ENCODE results near the gene KCNA1. TPM values are rescaled to one million over a fixed set of nuclear protein-coding genes. Genes with fewer than 3 reads are reported as not detected.

The KCNA1 gene
- polyA plus RNA-seq, 1 donor from 2014 or later = 14.7 TPM

- H3K4me2 ChIP-seq (ENCODE audit: low read length) = peak overlapping the region; percentile 13
- H3K9me3 ChIP-seq (ENCODE audit: low read length) = no peaks in the 10 kb centered on the region
- H2AFZ ChIP-seq (ENCODE audit: low read depth, low read length) = no peak overlapping the region
- no peaks in the 10 kb centered on the region for H3K27me3 ChIP-seq (ENCODE audit: insufficient read depth, low read depth, low read length)
- no peaks in the 10 kb centered on the region for H3K79me2 ChIP-seq (replicated peaks; ENCODE audit: insufficient read depth, low read length)
- H3K4me3 ChIP-seq (ENCODE audit: low read length) = peak overlapping the region; percentile 44
- H3K9ac ChIP-seq (ENCODE audit: low read length) = peak overlapping the region; percentile 65
- no peaks in the 10 kb centered on the region for H3K9me2 ChIP-seq (ENCODE audit: insufficient read depth, low read length)
- no peaks in the 10 kb centered on the region for H4K20me1 ChIP-seq (ENCODE audit: insufficient read depth)
- H3F3A ChIP-seq (ENCODE audit: insufficient read depth, low read length, poor library complexity, severe bottlenecking) = no peaks in the 10 kb centered on the region
- TF ChIP-seq EP300 (conservative IDR thresholded peaks at IDR 0.05; ENCODE audit: poor library complexity, severe bottlenecking) = peak; percentile 99
- TF ChIP-seq CTCF (IDR thresholded peaks at IDR 0.05; ENCODE audit: poor library complexity, severe bottlenecking) = peak; percentile 25
- TF ChIP-seq POLR2AphosphoS5 (IDR thresholded peaks at IDR 0.05) = peak; percentile 94
- TF ChIP-seq MXI1 (conservative IDR thresholded peaks at IDR 0.05; ENCODE audit: poor library complexity, severe bottlenecking) = peak; percentile 47
- peak; percentile 46 for TF ChIP-seq RAD21 (conservative IDR thresholded peaks at IDR 0.05)
- peak; percentile 82 for TF ChIP-seq REST (IDR thresholded peaks at IDR 0.05; ENCODE audit: borderline replicate concordance)
- TF ChIP-seq TAF1 (IDR thresholded peaks at IDR 0.05; ENCODE audit: low read depth) = peak; percentile 31
- TF ChIP-seq SMC3 (conservative IDR thresholded peaks at IDR 0.05; ENCODE audit: poor library complexity) = peak; percentile 54
- no peak for TF ChIP-seq EZH2 (IDR thresholded peaks at IDR 0.05; ENCODE audit: borderline replicate concordance, insufficient read depth, low read length, poor library complexity, severe bottlenecking)
- H3K36me3 ChIP-seq (ENCODE audit: insufficient read depth, low read length) = no peaks in the 10 kb centered on the region
- H3K27ac ChIP-seq (ENCODE audit: low read length) = peak overlapping the region; percentile 93
Measured at GRCh38 chr12:4939418-4940023, 29.8 kb downstream of the KCNA1 start.

GRCh38 chr12:4943067-4943937 lies 33.6 kb downstream of the KCNA1 start:
- Histone ChIP-seq H3F3A (ENCODE audit: insufficient read depth, low read length, poor library complexity, severe bottlenecking) (no peaks in the 10 kb centered on the region), H3K27me3 (ENCODE audit: insufficient read depth, low read depth, low read length) (no peaks in the 10 kb centered on the region), H3K9me2 (ENCODE audit: insufficient read depth, low read length) (no peaks in the 10 kb centered on the region), H3K9me3 (ENCODE audit: low read length) (no peaks in the 10 kb centered on the region), H3K27ac (ENCODE audit: low read length) (no peak overlapping the region), H3K4me3 (ENCODE audit: low read length) (no peak overlapping the region), H3K36me3 (ENCODE audit: insufficient read depth, low read length) (no peaks in the 10 kb centered on the region), H2AFZ (ENCODE audit: low read depth, low read length) (no peak overlapping the region), H3K79me2 (replicated peaks; ENCODE audit: insufficient read depth, low read length) (no peaks in the 10 kb centered on the region), H3K9ac (ENCODE audit: low read length) (no peak overlapping the region), H3K4me2 (ENCODE audit: low read length) (no peak overlapping the region), H4K20me1 (ENCODE audit: insufficient read depth) (no peaks in the 10 kb centered on the region)
- TF ChIP-seq SMC3 (conservative IDR thresholded peaks at IDR 0.05; ENCODE audit: poor library complexity) (no peak), REST (IDR thresholded peaks at IDR 0.05; ENCODE audit: borderline replicate concordance) (no peak), MXI1 (conservative IDR thresholded peaks at IDR 0.05; ENCODE audit: poor library complexity, severe bottlenecking) (no peak), TAF1 (IDR thresholded peaks at IDR 0.05; ENCODE audit: low read depth) (no peak), RAD21 (conservative IDR thresholded peaks at IDR 0.05) (no peak), POLR2AphosphoS5 (IDR thresholded peaks at IDR 0.05) (no peak), EZH2 (IDR thresholded peaks at IDR 0.05; ENCODE audit: borderline replicate concordance, insufficient read depth, low read length, poor library complexity, severe bottlenecking) (no peak), EP300 (conservative IDR thresholded peaks at IDR 0.05; ENCODE audit: poor library complexity, severe bottlenecking) (no peak), CTCF (IDR thresholded peaks at IDR 0.05; ENCODE audit: poor library complexity, severe bottlenecking) (no peak)
